H1 (cell line): ENCODE measurements around the gene GRM1. TPM values are rescaled to one million over a fixed set of nuclear protein-coding genes. Genes with fewer than 3 reads are reported as not detected.

Source experiments
- CTCF ChIA-PET: fragments of 300-600 bp; sonication (Branson Sonifier 250); formaldehyde crosslinking; loops from one replicate; lab custom pipeline; 2021; ENCODE audit not compliant: partially characterized antibody; lab: Charles Lee
- POLR2A ChIA-PET: fragments of 300-600 bp; sonication (Branson Sonifier 250); formaldehyde crosslinking; loops from one replicate; lab custom pipeline; 2021; ENCODE audit warnings: inconsistent platforms; ENCODE audit not compliant: partially characterized antibody; lab: Charles Lee
- DNase-seq, 2 experiments: peaks; one replicate each; pipeline versions ENCODE4 v3.0.0 to v3.0.0-alpha.2; 2010 to 2022; ENCODE audit warnings: low spot score in 2 of 2, low read depth in 1 of 2, mixed read lengths in 1 of 2
- FAIRE-seq: peaks from 2 replicates; lab custom pipeline; 2011; peaks lifted over from hg19 to GRCh38; lab: Jason Lieb, UNC
- H2AFZ ChIP-seq: 2 replicates; pipeline ENCODE4 v1.8.1; 2012; ENCODE audit warnings: low read length, inconsistent platforms
- H2AK5ac ChIP-seq: 2 replicates; pipeline ENCODE4 v1.6.1; 2013; ENCODE audit warnings: low read depth, low read length
- H2BK120ac ChIP-seq: replicated peaks from 2 replicates; pipeline ENCODE3; 2013; ENCODE audit warnings: low read depth, low read length, inconsistent platforms
- H2BK12ac ChIP-seq: 2 replicates; pipeline ENCODE4 v1.6.1; 2013; ENCODE audit warnings: low read depth, low read length
- H2BK15ac ChIP-seq: 2 replicates; pipeline ENCODE4 v1.6.1; 2013; ENCODE audit warnings: low read length
- H2BK20ac ChIP-seq: 2 replicates; pipeline ENCODE4 v1.6.1; 2013; ENCODE audit warnings: low read length
- H2BK5ac ChIP-seq: 2 replicates; pipeline ENCODE4 v1.6.1; 2013; ENCODE audit warnings: low read depth, low read length
- H3K14ac ChIP-seq: 2 replicates; pipeline ENCODE4 v1.6.1; 2013; ENCODE audit warnings: inconsistent platforms; ENCODE audit not compliant: insufficient read length
- H3K18ac ChIP-seq: 2 replicates; pipeline ENCODE4 v1.6.1; 2013; ENCODE audit warnings: low read length; ENCODE audit errors: extremely low read depth
- H3K23ac ChIP-seq: 2 replicates; pipeline ENCODE4 v1.6.1; 2013; ENCODE audit warnings: inconsistent platforms; ENCODE audit not compliant: insufficient read length
- H3K23me2 ChIP-seq: 2 replicates; pipeline ENCODE4 v1.6.1; 2013; ENCODE audit warnings: low read depth, low read length
- H3K27ac ChIP-seq: 2 replicates; pipeline ENCODE4 v1.6.1; 2011; ENCODE audit warnings: low read depth, low read length, inconsistent platforms
- H3K27me3 ChIP-seq, 4 experiments: replicated peaks in 1 of 4; 1 replicate in 1 of 4; 2 replicates in 3 of 4; pipeline versions ENCODE4 v1.6.1 to v1.8.1; 2011 to 2013; ENCODE audit warnings: low read length in 3 of 4, mild to moderate bottlenecking in 3 of 4, inconsistent platforms in 2 of 4, mixed read lengths in 2 of 4, moderate library complexity in 1 of 4; ENCODE audit not compliant: control insufficient read depth in 3 of 4, insufficient read depth in 3 of 4; ENCODE audit errors: extremely low read depth in 1 of 4
- H3K36me3 ChIP-seq, 4 experiments: 2 replicates each; pipeline versions ENCODE4 v1.6.1 to v1.8.1; 2011 to 2013; ENCODE audit warnings: mild to moderate bottlenecking in 4 of 4, low read length in 3 of 4, moderate library complexity in 2 of 4, control low read depth in 1 of 4, inconsistent platforms in 1 of 4; ENCODE audit not compliant: insufficient read depth in 4 of 4, control insufficient read depth in 2 of 4
- H3K4ac ChIP-seq: replicated peaks from 2 replicates; pipeline ENCODE3; 2013; ENCODE audit warnings: low read length, low read depth, mixed read lengths, inconsistent platforms; ENCODE audit not compliant: insufficient read length
- H3K4me1 ChIP-seq, 4 experiments: replicated peaks in 1 of 4; 1 replicate in 1 of 4; 2 replicates in 3 of 4; pipeline versions ENCODE4 v1.6.1 to v1.8.1; 2011 to 2013; ENCODE audit warnings: low read length in 3 of 4, inconsistent platforms in 2 of 4, mixed read lengths in 1 of 4; ENCODE audit not compliant: insufficient read depth in 4 of 4, control insufficient read depth in 3 of 4
- H3K4me2 ChIP-seq, 2 experiments: 2 replicates each; pipeline versions ENCODE4 v1.6.1 to v1.8.1; 2011 to 2013; ENCODE audit warnings: low read depth in 2 of 2, low read length in 2 of 2, control low read depth in 1 of 2, inconsistent platforms in 1 of 2, mild to moderate bottlenecking in 1 of 2; ENCODE audit not compliant: insufficient read depth in 1 of 2
- H3K4me3 ChIP-seq, 4 experiments: fragments of 200-600, 300-600 bp in 1 of 4; sonication (generic), shearing (Covaris generic), sonication (Bioruptor Twin) in 1 of 4; 2 replicates each; pipeline versions ENCODE4 v1.5.1 to v1.8.1; 2011 to 2016; ENCODE audit warnings: low read length in 4 of 4, low read depth in 3 of 4, control low read depth in 2 of 4, inconsistent platforms in 2 of 4, mild to moderate bottlenecking in 2 of 4, mixed read lengths in 1 of 4, moderate library complexity in 1 of 4; ENCODE audit not compliant: insufficient read depth in 2 of 4; ENCODE audit errors: extremely low read depth in 1 of 4
- H3K56ac ChIP-seq: replicated peaks from 2 replicates; pipeline ENCODE3; 2013; ENCODE audit warnings: low read depth, mild to moderate bottlenecking, mixed read lengths, low read length, inconsistent platforms; ENCODE audit not compliant: insufficient read length
- H3K79me1 ChIP-seq: 2 replicates; pipeline ENCODE4 v1.6.1; 2013; ENCODE audit warnings: low read depth, low read length, control low read depth
- H3K79me2 ChIP-seq, 2 experiments: 2 replicates each; pipeline versions ENCODE4 v1.6.1 to v1.8.1; 2012 to 2013; ENCODE audit warnings: low read length in 2 of 2, mild to moderate bottlenecking in 2 of 2, inconsistent platforms in 1 of 2; ENCODE audit not compliant: insufficient read depth in 2 of 2, control insufficient read depth in 1 of 2
- H3K9ac ChIP-seq, 4 experiments: replicated peaks in 1 of 4; 1 replicate in 1 of 4; 2 replicates in 3 of 4; pipeline versions ENCODE4 v1.6.1 to v1.8.1; 2011 to 2013; ENCODE audit warnings: low read depth in 3 of 4, low read length in 3 of 4, control low read depth in 2 of 4, mild to moderate bottlenecking in 2 of 4, moderate library complexity in 2 of 4, inconsistent platforms in 1 of 4; ENCODE audit errors: extremely low read depth in 1 of 4
- H3K9me3 ChIP-seq, 2 experiments: 2 replicates each; pipeline versions ENCODE4 v1.6.1 to v1.8.1; 2012 to 2013; ENCODE audit warnings: mild to moderate bottlenecking in 2 of 2, moderate library complexity in 2 of 2, control low read depth in 1 of 2, inconsistent platforms in 1 of 2, low read depth in 1 of 2, low read length in 1 of 2, mixed read lengths in 1 of 2; ENCODE audit not compliant: insufficient read depth in 2 of 2
- H4K20me1 ChIP-seq, 2 experiments: replicated peaks in 1 of 2; 2 replicates each; pipeline versions ENCODE3 to v1.8.1; 2011 to 2013; ENCODE audit warnings: inconsistent platforms in 2 of 2, low read length in 2 of 2, mild to moderate bottlenecking in 1 of 2; ENCODE audit not compliant: insufficient read depth in 2 of 2, control insufficient read depth in 1 of 2
- H4K5ac ChIP-seq: 2 replicates; pipeline ENCODE4 v1.6.1; 2013; ENCODE audit warnings: low read length, low read depth, mixed read lengths, inconsistent platforms; ENCODE audit not compliant: insufficient read length
- H4K8ac ChIP-seq: 2 replicates; pipeline ENCODE4 v1.8.0; 2013; ENCODE audit warnings: mild to moderate bottlenecking, moderate library complexity, low read length, inconsistent platforms; ENCODE audit not compliant: insufficient read depth; ENCODE audit errors: extremely low read depth
- H4K91ac ChIP-seq: replicated peaks from 2 replicates; pipeline ENCODE3; 2013; ENCODE audit warnings: low read length, mixed read lengths, inconsistent platforms; ENCODE audit not compliant: insufficient read length
- CBX5 ChIP-seq: fragments of 300-800, 300-1000 bp; sonication (generic); IDR thresholded peaks from 2 replicates; pipeline ENCODE4 v1.7.1; 2016; ENCODE audit warnings: antibody characterized with exemption, low read length, low read depth
- CBX8 ChIP-seq: fragments of 300-800, 300-1000 bp; sonication (generic); IDR thresholded peaks from 2 replicates; pipeline ENCODE4 v1.7.1; 2016; ENCODE audit warnings: low read depth, low read length, borderline replicate concordance
- CHD2 ChIP-seq: IDR thresholded peaks from 2 replicates; pipeline ENCODE4 v1.6.1; 2012; ENCODE audit warnings: low read length, improper control_type of control experiment
- EZH2 ChIP-seq: fragments of 200-600 bp; sonication (generic); IDR thresholded peaks from 2 replicates; pipeline ENCODE4 v1.7.1; 2012; ENCODE audit warnings: low read depth, mild to moderate bottlenecking, moderate library complexity, low read length, inconsistent platforms; ENCODE audit not compliant: severe bottlenecking
- GTF2F1 ChIP-seq: IDR thresholded peaks from 2 replicates; pipeline ENCODE4 v1.6.1; 2012; ENCODE audit warnings: low read depth, low read length, improper control_type of control experiment, borderline replicate concordance
- KDM4A ChIP-seq: IDR thresholded peaks from one replicate; pipeline ENCODE4 v1.7.1; 2012; ENCODE audit warnings: low read depth, mild to moderate bottlenecking, moderate library complexity, low read length, inconsistent platforms; ENCODE audit not compliant: severe bottlenecking
- NRF1 ChIP-seq: IDR thresholded peaks from 2 replicates; pipeline ENCODE4 v1.6.1; 2011; ENCODE audit warnings: mild to moderate bottlenecking, low read depth, low read length, improper control_type of control experiment
- PHF8 ChIP-seq: fragments of 200-600 bp; sonication (generic); conservative IDR thresholded peaks from 2 replicates; pipeline ENCODE4 v1.7.1; 2012; ENCODE audit warnings: low read depth, mild to moderate bottlenecking, inconsistent platforms, low read length, moderate library complexity
- RAD21 ChIP-seq, 2 experiments: IDR thresholded peaks in 1 of 2; conservative IDR thresholded peaks in 1 of 2; 2 replicates each; pipeline ENCODE4 v1.6.1; 2011; ENCODE audit warnings: low read depth in 2 of 2, low read length in 2 of 2, improper control_type of control experiment in 1 of 2, inconsistent platforms in 1 of 2, mild to moderate bottlenecking in 1 of 2, moderate library complexity in 1 of 2
- SAP30 ChIP-seq: fragments of 300-600 bp; sonication (generic); IDR thresholded peaks from 2 replicates; pipeline ENCODE4 v1.7.1; 2012; ENCODE audit warnings: low read length, moderate library complexity, mild to moderate bottlenecking, inconsistent platforms; ENCODE audit not compliant: insufficient read depth, insufficient replicate concordance
- SRF ChIP-seq: IDR thresholded peaks from 2 replicates; pipeline ENCODE4 v1.6.1; 2011; ENCODE audit warnings: mild to moderate bottlenecking, low read depth, low read length, moderate library complexity
- TAF7 ChIP-seq: optimal IDR thresholded peaks from 2 replicates; pipeline ENCODE3; 2011; ENCODE audit warnings: low read depth, mild to moderate bottlenecking, inconsistent platforms, low read length, moderate library complexity, borderline replicate concordance
- TCF12 ChIP-seq: IDR thresholded peaks from 2 replicates; pipeline ENCODE4 v1.6.1; 2011; ENCODE audit warnings: low read depth, mild to moderate bottlenecking, low read length
- WGBS, 2 experiments: shearing (Covaris generic) in 1 of 2; methylation state at CpG; one replicate each; pipeline versions ENCODE4 v1.1.6 to v1.1.7; 2013 to 2015; ENCODE audit warnings: low lambda C conversion rate in 2 of 2, mixed read lengths in 2 of 2, inconsistent platforms in 1 of 2, low coverage in 1 of 2, missing lambda C conversion rate in 1 of 2; ENCODE audit not compliant: insufficient replicate concordance in 2 of 2, insufficient coverage in 1 of 2, insufficient read length in 1 of 2; ENCODE audit errors: extremely low coverage in 1 of 2, missing lambda C conversion rate in 1 of 2; 5-methylcytosine and 5-hydroxymethylcytosine counted together
- polyA plus RNA-seq, 7 experiments: library from polyadenylated mRNA; depleted of rRNA in 3 of 7; stranded (reverse) in 5 of 7; unstranded in 2 of 7; fragments of >200 nt in 5 of 7; fragments of 200-250 nt in 2 of 7; gene quantifications; 1 replicate in 5 of 7; 2 replicates in 1 of 7; 4 replicates in 1 of 7; pipeline versions ENCODE4 v1.2.1 to v1.2.3, GENCODE V29; 2011 to 2013; ENCODE audit warnings: missing spikeins in 2 of 7, mixed read lengths in 2 of 7
- total RNA-seq: library from RNA; stranded (reverse); fragmentation: NEBNext Ultra II Directional; extraction: Animal tissue kit (Norgen Biotek cat#: 25700); gene quantifications from 2 replicates; pipeline ENCODE4 v1.2.1, GENCODE V29; 2021
- TF ChIP-seq, protein P1 (sequence below): IDR thresholded peaks from 2 replicates; pipeline ENCODE4 v1.6.1; 2012; ENCODE audit warnings: inconsistent platforms

GRM1 gene
- total and polyA plus RNA-seq, 2 of the 8 experiments (the other 6 are each of a cell fraction or from before 2014, with no cell fraction given) = 0.15 to 1.3 TPM

DNA sequence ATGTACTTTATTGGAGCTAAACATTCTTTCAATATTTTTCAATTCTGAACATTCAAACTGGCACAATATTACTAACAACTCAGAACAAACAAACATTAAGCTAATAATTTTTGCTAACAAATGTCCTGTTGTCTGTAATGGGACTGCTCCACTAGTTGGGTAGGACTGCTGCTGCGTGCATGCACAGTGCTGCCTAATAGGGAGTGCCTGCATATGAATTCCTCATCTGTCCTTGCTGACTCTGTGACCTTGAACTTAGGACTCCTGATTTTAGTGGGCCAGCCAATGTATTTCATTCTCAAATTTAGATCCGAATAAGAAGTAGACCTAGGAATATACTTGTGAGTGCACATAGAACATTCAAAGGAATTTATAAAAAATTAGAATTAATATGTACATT is 318.2 kb downstream of the GRM1 start:
- no peak overlapping the region for H3K56ac ChIP-seq
- no peaks in the 10 kb centered on the region for H3K79me2 ChIP-seq
- H3K27me3 ChIP-seq = no peaks in the 10 kb centered on the region
- H2BK5ac ChIP-seq = no peak overlapping the region
- no peak overlapping the region for H4K8ac ChIP-seq
- no peak overlapping the region for H2AK5ac ChIP-seq
- no peaks in the 10 kb centered on the region for H3K23me2 ChIP-seq
- H3K4me3 ChIP-seq = no peak overlapping the region
- H3K18ac ChIP-seq = no peak overlapping the region
- no peak overlapping the region for H2BK15ac ChIP-seq
- ChIA-PET CTCF (interaction anchor here (0.6 kb wide), 1 partner anchor 299 kb away, joined by 3 read pairs; no protein-coding TSS in a partner anchor), POLR2A (no interaction called here)
- no peaks in the 10 kb centered on the region for H3K36me3 ChIP-seq
- H3K79me1 ChIP-seq = no peaks in the 10 kb centered on the region
- FAIRE-seq (no peak), DNase-seq (no peak)
- no peak overlapping the region for H3K23ac ChIP-seq
- no peak overlapping the region for H4K5ac ChIP-seq
- H3K9ac ChIP-seq = no peak overlapping the region
- H3K4me1 ChIP-seq = peaks cover 0 to 5% (median 3%) of the 10 kb centered on the region in 4 experiments; a peak in 4 of 7 replicates
- TF ChIP-seq KDM4A (no peak), TCF12 (no peak), CBX5 (no peak), SAP30 (no peak), RAD21 (IDR thresholded peaks at IDR 0.05 in 1 of 2, conservative IDR thresholded peaks at IDR 0.05 in 1 of 2; ENCODE audit: low read depth in 2 of 2, low read length in 2 of 2) (no peak), GTF2F1 (no peak), PHF8 (no peak), TAF7 (no peak), CHD2 (no peak), SRF (no peak), EZH2 (no peak), NRF1 (no peak), CBX8 (no peak)
- TF ChIP-seq, protein P1, sequence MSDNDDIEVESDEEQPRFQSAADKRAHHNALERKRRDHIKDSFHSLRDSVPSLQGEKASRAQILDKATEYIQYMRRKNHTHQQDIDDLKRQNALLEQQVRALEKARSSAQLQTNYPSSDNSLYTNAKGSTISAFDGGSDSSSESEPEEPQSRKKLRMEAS = no peak
- 93% methylated on average over 2 of the region's 2 CpGs; no CpG with 5 or more reads in 1 of the 2 experiments for WGBS, 2 experiments
- no peaks in the 10 kb centered on the region for H4K20me1 ChIP-seq
- no peaks in the 10 kb centered on the region for H3K9me3 ChIP-seq
- no peak overlapping the region for H2BK120ac ChIP-seq
- no peak overlapping the region for H3K4ac ChIP-seq
- no peak overlapping the region for H4K91ac ChIP-seq
- no peak overlapping the region for H2BK12ac ChIP-seq
- H2BK20ac ChIP-seq = no peak overlapping the region
- no peak overlapping the region for H2AFZ ChIP-seq
- no peak overlapping the region for H3K4me2 ChIP-seq
- H3K27ac ChIP-seq = no peak overlapping the region
- no peak overlapping the region for H3K14ac ChIP-seq
